ENCODE data around the gene ZNF205. TPM values are rescaled to one million over a fixed set of nuclear protein-coding genes. Genes with fewer than 3 reads are reported as not detected.

ZNF205 gene
- total and polyA plus RNA-seq, 9 of the 15 experiments (the other 6 are each of a cell fraction or from before 2014, with no cell fraction given), result 2.4 to 11.8 (median 5.1) TPM; not detected in 2

DNA sequence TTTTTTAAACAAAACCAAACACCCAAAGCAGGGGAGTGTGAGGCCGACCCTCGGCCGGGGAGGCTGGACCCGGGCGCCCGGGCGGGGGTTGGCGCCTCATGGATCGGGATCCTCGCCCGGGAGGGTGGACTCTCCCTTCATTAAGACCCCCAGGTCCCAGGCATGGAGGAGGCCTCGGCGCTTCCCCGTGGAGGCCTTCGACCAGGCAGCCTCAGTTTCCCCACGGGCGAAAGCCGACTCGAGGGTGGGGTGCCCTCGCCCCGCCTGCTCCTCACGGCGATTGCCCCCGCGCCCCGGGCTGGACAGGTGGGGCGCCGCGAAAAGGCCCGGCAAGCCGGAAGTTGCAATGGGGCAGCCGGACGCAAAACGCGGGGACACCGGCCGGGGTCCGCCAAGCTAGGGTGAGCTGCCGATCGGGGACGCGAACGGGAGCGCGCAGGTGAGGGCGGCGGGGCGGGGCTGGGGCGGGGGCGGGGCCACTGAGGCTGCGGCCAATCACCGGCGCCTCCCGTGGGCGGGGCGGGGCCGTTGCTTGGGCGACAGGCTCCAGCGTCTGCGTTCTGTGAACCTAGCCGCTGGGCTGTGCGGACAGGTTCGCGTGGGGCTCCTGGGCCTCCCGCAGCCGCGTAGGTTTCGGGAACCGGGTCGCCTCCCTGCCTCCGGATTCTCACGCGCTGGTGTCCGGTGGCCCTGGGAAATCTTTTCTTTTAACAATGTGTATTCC lies 6.0 kb upstream of the ZNF205 start:
- Histone ChIP-seq H2AFZ (ENCODE audit: low read depth, low read length) (peak overlapping the region; percentile 95), H3K4me3 (peak overlapping the region; percentile 64), H3K9me1 (ENCODE audit: control insufficient read depth, insufficient read depth, low read length) (no peaks in the 10 kb centered on the region), H3K9me3 (replicated peaks; ENCODE audit: control insufficient read depth, insufficient read depth, low read depth, low read length) (no peaks in the 10 kb centered on the region), H3K4me1 (replicated peaks in 1 of 2; ENCODE audit: control insufficient read depth in 2 of 2, insufficient read depth in 2 of 2, low read length in 2 of 2) (peaks cover 3 to 21% of the 10 kb centered on the region in 2 experiments; a peak in 4 of 5 replicates), H3K4me2 (ENCODE audit: insufficient read depth, low read length) (peak overlapping the region; percentile 81), H3K9ac (ENCODE audit: insufficient read depth in 1 of 2, low read depth in 2 of 2, low read length in 2 of 2) (peak overlapping the region; percentile 86 to 99), H3K79me2 (ENCODE audit: control insufficient read depth, insufficient read depth, low read length) (no peaks in the 10 kb centered on the region), H3K36me3 (ENCODE audit: control insufficient read depth, insufficient read depth, low read length) (no peaks in the 10 kb centered on the region), H4K20me1 (replicated peaks; ENCODE audit: control insufficient read depth, insufficient read depth, low read length) (no peaks in the 10 kb centered on the region), H3K27ac (ENCODE audit: extremely low read depth, low read depth, low read length) (peak overlapping the region; percentile 86), H3K27me3 (ENCODE audit: control insufficient read depth in 2 of 2, insufficient read depth in 2 of 2, low read length in 2 of 2) (no peaks in the 10 kb centered on the region)
- no TSS peak for BruUV-seq (replicated peaks)
- under 1% methylated on average over 56 of the region's 74 CpGs for WGBS (ENCODE audit: insufficient coverage, low coverage, missing lambda C conversion rate)
- POLR2A ChIA-PET, result interaction anchor here (0.5 to 2.0 kb wide), 4 partner anchors 16 to 338 kb away, joined by 3 to 7 read pairs (median 4); partner anchors contain the start of gene ZNF213
- FAIRE-seq (no peak), DNase-seq (ENCODE audit: extremely low read depth in 1 of 4, low spot score in 3 of 4) (peak; percentile 96 to 98 (median 98)), ATAC-seq (peak; percentile 97)
- CTCF ChIA-PET (ENCODE audit: low intra/inter-chr PET ratio), result interaction anchor here (0.6 kb wide), 1 partner anchor 23 kb away, joined by 3 read pairs; no protein-coding TSS in a partner anchor
- intact Hi-C loops (cut with micrococcal nuclease) (no loop called here), in situ Hi-C loops (cut with MboI) (no loop called here)
- TF ChIP-seq ZNF707 (CRISPR knock-in tag; conservative IDR thresholded peaks at IDR 0.05) (peak; percentile 44; the same call in 1 of the 2 replicates), ZBTB8A (IDR thresholded peaks at IDR 0.05; ENCODE audit: partially characterized antibody) (no peak), NFXL1 (CRISPR knock-in tag; IDR thresholded peaks at IDR 0.05) (no peak), GABPA (tag; conservative IDR thresholded peaks at IDR 0.05; ENCODE audit: low read depth) (peak; percentile 99), MAFG (tag; conservative IDR thresholded peaks at IDR 0.05) (no peak), HMG20A (CRISPR knock-in tag; conservative IDR thresholded peaks at IDR 0.05) (no peak), SOX6 (IDR thresholded peaks at IDR 0.05) (no peak), ZNF165 (CRISPR knock-in tag; IDR thresholded peaks at IDR 0.05; ENCODE audit: borderline replicate concordance) (no peak), HMG20B (CRISPR knock-in tag; IDR thresholded peaks at IDR 0.05) (no peak)
- TF ChIP-seq, protein P1, sequence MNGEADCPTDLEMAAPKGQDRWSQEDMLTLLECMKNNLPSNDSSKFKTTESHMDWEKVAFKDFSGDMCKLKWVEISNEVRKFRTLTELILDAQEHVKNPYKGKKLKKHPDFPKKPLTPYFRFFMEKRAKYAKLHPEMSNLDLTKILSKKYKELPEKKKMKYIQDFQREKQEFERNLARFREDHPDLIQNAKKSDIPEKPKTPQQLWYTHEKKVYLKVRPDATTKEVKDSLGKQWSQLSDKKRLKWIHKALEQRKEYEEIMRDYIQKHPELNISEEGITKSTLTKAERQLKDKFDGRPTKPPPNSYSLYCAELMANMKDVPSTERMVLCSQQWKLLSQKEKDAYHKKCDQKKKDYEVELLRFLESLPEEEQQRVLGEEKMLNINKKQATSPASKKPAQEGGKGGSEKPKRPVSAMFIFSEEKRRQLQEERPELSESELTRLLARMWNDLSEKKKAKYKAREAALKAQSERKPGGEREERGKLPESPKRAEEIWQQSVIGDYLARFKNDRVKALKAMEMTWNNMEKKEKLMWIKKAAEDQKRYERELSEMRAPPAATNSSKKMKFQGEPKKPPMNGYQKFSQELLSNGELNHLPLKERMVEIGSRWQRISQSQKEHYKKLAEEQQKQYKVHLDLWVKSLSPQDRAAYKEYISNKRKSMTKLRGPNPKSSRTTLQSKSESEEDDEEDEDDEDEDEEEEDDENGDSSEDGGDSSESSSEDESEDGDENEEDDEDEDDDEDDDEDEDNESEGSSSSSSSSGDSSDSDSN (IDR thresholded peaks at IDR 0.05; ENCODE audit: borderline replicate concordance in 1 of 2, low read depth in 2 of 2, low read length in 2 of 2), result peak; percentile 82 to 91
- TF ChIP-seq, protein P2, sequence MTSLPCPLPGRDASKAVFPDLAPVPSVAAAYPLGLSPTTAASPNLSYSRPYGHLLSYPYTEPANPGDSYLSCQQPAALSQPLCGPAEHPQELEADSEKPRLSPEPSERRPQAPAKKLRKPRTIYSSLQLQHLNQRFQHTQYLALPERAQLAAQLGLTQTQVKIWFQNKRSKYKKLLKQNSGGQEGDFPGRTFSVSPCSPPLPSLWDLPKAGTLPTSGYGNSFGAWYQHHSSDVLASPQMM (CRISPR knock-in tag; IDR thresholded peaks at IDR 0.05), result no peak
- TF ChIP-seq, protein P3, sequence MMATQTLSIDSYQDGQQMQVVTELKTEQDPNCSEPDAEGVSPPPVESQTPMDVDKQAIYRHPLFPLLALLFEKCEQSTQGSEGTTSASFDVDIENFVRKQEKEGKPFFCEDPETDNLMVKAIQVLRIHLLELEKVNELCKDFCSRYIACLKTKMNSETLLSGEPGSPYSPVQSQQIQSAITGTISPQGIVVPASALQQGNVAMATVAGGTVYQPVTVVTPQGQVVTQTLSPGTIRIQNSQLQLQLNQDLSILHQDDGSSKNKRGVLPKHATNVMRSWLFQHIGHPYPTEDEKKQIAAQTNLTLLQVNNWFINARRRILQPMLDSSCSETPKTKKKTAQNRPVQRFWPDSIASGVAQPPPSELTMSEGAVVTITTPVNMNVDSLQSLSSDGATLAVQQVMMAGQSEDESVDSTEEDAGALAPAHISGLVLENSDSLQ (IDR thresholded peaks at IDR 0.05), result peak; percentile 17; the same call in 1 of the 2 replicates
- TF ChIP-seq, protein P4, sequence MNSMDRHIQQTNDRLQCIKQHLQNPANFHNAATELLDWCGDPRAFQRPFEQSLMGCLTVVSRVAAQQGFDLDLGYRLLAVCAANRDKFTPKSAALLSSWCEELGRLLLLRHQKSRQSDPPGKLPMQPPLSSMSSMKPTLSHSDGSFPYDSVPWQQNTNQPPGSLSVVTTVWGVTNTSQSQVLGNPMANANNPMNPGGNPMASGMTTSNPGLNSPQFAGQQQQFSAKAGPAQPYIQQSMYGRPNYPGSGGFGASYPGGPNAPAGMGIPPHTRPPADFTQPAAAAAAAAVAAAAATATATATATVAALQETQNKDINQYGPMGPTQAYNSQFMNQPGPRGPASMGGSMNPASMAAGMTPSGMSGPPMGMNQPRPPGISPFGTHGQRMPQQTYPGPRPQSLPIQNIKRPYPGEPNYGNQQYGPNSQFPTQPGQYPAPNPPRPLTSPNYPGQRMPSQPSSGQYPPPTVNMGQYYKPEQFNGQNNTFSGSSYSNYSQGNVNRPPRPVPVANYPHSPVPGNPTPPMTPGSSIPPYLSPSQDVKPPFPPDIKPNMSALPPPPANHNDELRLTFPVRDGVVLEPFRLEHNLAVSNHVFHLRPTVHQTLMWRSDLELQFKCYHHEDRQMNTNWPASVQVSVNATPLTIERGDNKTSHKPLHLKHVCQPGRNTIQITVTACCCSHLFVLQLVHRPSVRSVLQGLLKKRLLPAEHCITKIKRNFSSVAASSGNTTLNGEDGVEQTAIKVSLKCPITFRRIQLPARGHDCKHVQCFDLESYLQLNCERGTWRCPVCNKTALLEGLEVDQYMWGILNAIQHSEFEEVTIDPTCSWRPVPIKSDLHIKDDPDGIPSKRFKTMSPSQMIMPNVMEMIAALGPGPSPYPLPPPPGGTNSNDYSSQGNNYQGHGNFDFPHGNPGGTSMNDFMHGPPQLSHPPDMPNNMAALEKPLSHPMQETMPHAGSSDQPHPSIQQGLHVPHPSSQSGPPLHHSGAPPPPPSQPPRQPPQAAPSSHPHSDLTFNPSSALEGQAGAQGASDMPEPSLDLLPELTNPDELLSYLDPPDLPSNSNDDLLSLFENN (IDR thresholded peaks at IDR 0.05; ENCODE audit: low read depth in 2 of 2, low read length in 2 of 2), result no peak
